Hepatocyte (in vitro differentiated cells): Measurements from ENCODE around the gene ARL10. TPM values are rescaled to one million over a fixed set of nuclear protein-coding genes. Genes with fewer than 3 reads are reported as not detected.

Source experiments
- DNase-seq: peaks from one replicate; pipeline ENCODE4 v3.0.0-alpha.2; 2016; ENCODE audit warnings: low spot score
- H2AFZ ChIP-seq: fragments of 200-600 bp; sonication (generic); 2 replicates; pipeline ENCODE4 v1.6.0; 2016; ENCODE audit warnings: antibody characterized with exemption, mild to moderate bottlenecking
- H3K27ac ChIP-seq: fragments of 200-600 bp; sonication (generic); 2 replicates; pipeline ENCODE4 v1.5.1; 2016; ENCODE audit warnings: mild to moderate bottlenecking
- H3K27me3 ChIP-seq: fragments of 200-600 bp; sonication (generic); 2 replicates; pipeline ENCODE4 v1.6.1; 2016
- H3K36me3 ChIP-seq: fragments of 200-600 bp; sonication (generic); replicated peaks from 2 replicates; pipeline ENCODE4 v1.5.1; 2016; ENCODE audit warnings: low read depth; ENCODE audit not compliant: insufficient read depth
- H3K4me1 ChIP-seq: fragments of 200-600 bp; sonication (generic); 2 replicates; pipeline ENCODE4 v1.5.1; 2016; ENCODE audit warnings: mild to moderate bottlenecking, moderate library complexity; ENCODE audit not compliant: insufficient read depth
- H3K4me2 ChIP-seq: fragments of 200-600 bp; sonication (generic); 2 replicates; pipeline ENCODE4 v1.6.0; 2016
- H3K4me3 ChIP-seq: fragments of 200-600 bp; sonication (generic); 2 replicates; pipeline ENCODE4 v1.5.1; 2016; ENCODE audit warnings: mild to moderate bottlenecking
- H3K79me2 ChIP-seq: fragments of 200-600 bp; sonication (generic); 2 replicates; pipeline ENCODE4 v1.6.0; 2017; ENCODE audit warnings: mild to moderate bottlenecking
- H3K9me2 ChIP-seq: fragments of 200-600 bp; sonication (generic); replicated peaks from 2 replicates; pipeline ENCODE4 v1.6.0; 2017; ENCODE audit warnings: mild to moderate bottlenecking; ENCODE audit not compliant: insufficient read depth
- H3K9me3 ChIP-seq: fragments of 200-600 bp; sonication (generic); 2 replicates; pipeline ENCODE4 v1.5.1; 2016; ENCODE audit warnings: low read depth, mild to moderate bottlenecking
- H4K20me1 ChIP-seq: fragments of 200-600 bp; sonication (generic); 2 replicates; pipeline ENCODE4 v1.6.0; 2016; ENCODE audit warnings: mild to moderate bottlenecking; ENCODE audit not compliant: insufficient read depth, poor library complexity, severe bottlenecking
- EZH2 ChIP-seq: fragments of 200-600 bp; sonication (generic); IDR thresholded peaks from 2 replicates; pipeline ENCODE4 v1.6.1; 2016; ENCODE audit warnings: antibody characterized with exemption, mild to moderate bottlenecking, borderline replicate concordance
- EZH2phosphoT487 ChIP-seq: fragments of 200-600 bp; sonication (generic); IDR thresholded peaks from one replicate; pipeline ENCODE4 v1.6.1; 2018; ENCODE audit warnings: antibody characterized with exemption, mild to moderate bottlenecking, low read depth, moderate library complexity; ENCODE audit not compliant: unreplicated experiment, severe bottlenecking
- WGBS: methylation state at CpG from one replicate; pipeline ENCODE4 v1.1.6; 2016; ENCODE audit warnings: low lambda C conversion rate; ENCODE audit errors: missing lambda C conversion rate; 5-methylcytosine and 5-hydroxymethylcytosine counted together
- polyA plus RNA-seq: library from polyadenylated mRNA; unstranded; fragments of >200 nt; fragmentation: Nextera tagmentation; extraction: Ambion mirVana; gene quantifications from 2 replicates; pipeline ENCODE4 v1.2.1, GENCODE V29; 2016
- total RNA-seq: library from RNA; depleted of rRNA; stranded (reverse); fragments of >200 nt; gene quantifications from 2 replicates; pipeline ENCODE4 v1.2.3, GENCODE V29; 2014
- TF ChIP-seq, protein P1 (sequence below): fragments of 200-600 bp; sonication (generic); IDR thresholded peaks from 2 replicates; pipeline ENCODE4 v1.5.1; 2016; ENCODE audit warnings: antibody characterized with exemption, mild to moderate bottlenecking; ENCODE audit not compliant: poor library complexity

ARL10 gene
- total and polyA plus RNA-seq, 2 experiments from 2014 or later: 4.4 to 6.7 TPM

DNA sequence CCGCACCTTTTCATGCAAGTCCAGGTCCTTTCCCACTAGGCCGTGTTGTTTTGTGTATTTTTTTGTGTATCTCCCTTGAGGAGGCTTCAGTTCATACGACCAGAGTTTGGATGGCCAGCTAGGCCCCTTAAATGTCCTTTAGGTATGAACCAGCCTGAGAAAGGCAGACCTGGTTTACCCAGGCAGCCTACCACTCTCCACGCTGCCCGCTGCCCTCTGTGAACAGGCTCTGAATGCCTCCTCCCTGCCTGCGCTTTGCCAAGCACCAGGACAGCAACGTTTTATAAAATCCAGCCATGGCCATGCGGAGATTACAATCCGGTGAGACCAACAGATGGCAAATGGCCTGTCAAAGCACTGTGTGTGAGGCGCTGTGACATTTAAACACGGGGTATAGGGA lies 51.7 kb downstream of the ARL10 start:
- no peak overlapping the region for H3K4me3 ChIP-seq
- H3K27ac ChIP-seq: peak overlapping the region; percentile 91

DNA sequence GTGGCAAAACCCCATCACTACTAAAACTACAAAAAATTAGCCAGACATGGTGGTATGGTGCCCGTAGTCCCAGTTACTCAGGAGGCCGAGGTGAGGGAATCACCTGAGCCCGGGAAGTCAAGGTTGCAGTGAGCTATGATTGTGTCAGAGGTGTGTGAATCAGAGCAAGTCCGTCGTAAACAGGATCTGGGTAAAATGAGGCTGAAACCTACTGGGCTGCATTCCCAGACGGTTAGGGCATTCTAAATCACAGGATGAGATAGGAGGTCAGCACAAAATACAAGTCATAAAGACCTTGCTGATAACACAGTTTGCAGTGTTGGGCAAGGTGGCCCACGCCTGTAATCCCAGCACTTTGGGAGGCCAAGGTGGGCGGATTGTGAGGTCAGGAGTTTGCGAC lies 53.0 kb downstream of the ARL10 start:
- Histone ChIP-seq H3K4me2 (peak overlapping the region; percentile 48), H3K9me2 (no peaks in the 10 kb centered on the region), H2AFZ (no peak overlapping the region), H3K4me1 (peaks cover 20% of the 10 kb centered on the region), H3K9me3 (no peaks in the 10 kb centered on the region), H4K20me1 (peaks cover 12% of the 10 kb centered on the region), H3K27me3 (no peaks in the 10 kb centered on the region), H3K27ac (peak overlapping the region; percentile 91), H3K36me3 (no peaks in the 10 kb centered on the region), H3K4me3 (no peak overlapping the region), H3K79me2 (peaks cover 29% of the 10 kb centered on the region)
- DNase-seq: peak; percentile 76
- WGBS: 33% methylated on average over 9 of the region's 9 CpGs
- no peak for TF ChIP-seq EZH2
- no peak for TF ChIP-seq EZH2phosphoT487
- TF ChIP-seq, protein P1, sequence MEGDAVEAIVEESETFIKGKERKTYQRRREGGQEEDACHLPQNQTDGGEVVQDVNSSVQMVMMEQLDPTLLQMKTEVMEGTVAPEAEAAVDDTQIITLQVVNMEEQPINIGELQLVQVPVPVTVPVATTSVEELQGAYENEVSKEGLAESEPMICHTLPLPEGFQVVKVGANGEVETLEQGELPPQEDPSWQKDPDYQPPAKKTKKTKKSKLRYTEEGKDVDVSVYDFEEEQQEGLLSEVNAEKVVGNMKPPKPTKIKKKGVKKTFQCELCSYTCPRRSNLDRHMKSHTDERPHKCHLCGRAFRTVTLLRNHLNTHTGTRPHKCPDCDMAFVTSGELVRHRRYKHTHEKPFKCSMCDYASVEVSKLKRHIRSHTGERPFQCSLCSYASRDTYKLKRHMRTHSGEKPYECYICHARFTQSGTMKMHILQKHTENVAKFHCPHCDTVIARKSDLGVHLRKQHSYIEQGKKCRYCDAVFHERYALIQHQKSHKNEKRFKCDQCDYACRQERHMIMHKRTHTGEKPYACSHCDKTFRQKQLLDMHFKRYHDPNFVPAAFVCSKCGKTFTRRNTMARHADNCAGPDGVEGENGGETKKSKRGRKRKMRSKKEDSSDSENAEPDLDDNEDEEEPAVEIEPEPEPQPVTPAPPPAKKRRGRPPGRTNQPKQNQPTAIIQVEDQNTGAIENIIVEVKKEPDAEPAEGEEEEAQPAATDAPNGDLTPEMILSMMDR: no peak

More for the DNA sequence above, 51.7 kb downstream of the ARL10 start:
- Histone ChIP-seq H3K27me3 (no peaks in the 10 kb centered on the region), H3K4me1 (peaks cover 20% of the 10 kb centered on the region), H3K36me3 (no peaks in the 10 kb centered on the region), H3K9me3 (no peaks in the 10 kb centered on the region), H3K9me2 (no peaks in the 10 kb centered on the region), H3K79me2 (peaks cover 42% of the 10 kb centered on the region), H2AFZ (peak overlapping the region; percentile 60), H3K4me2 (peak overlapping the region; percentile 71), H4K20me1 (peaks cover 22% of the 10 kb centered on the region)
- no peak for TF ChIP-seq EZH2phosphoT487
- no peak for TF ChIP-seq EZH2
- TF ChIP-seq, protein P1: no peak
- no peak for DNase-seq
- 92% methylated on average over 11 of the region's 11 CpGs for WGBS

DNA sequence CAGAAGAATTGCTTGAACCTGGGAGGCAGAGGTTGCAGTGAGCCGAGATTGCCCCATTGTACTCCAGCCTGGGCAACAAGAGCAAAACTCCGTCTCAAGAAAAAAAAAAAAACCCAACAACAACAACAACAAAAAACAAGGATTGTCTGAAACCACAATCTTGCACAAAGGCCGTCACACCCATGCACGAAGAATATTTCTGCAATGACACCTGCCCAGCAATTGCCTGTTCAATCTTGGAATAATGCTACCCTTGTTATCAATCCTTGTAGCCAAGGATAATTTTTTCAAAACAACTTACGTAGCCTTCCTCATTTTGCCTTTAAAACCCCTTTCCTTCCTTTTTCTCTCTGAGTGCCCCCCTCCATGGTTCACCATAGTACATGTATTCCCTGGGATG lies 54.8 kb downstream of the ARL10 start:
- Histone ChIP-seq H3K9me3 (no peaks in the 10 kb centered on the region), H3K4me3 (no peak overlapping the region), H3K4me2 (no peak overlapping the region), H3K9me2 (no peaks in the 10 kb centered on the region), H4K20me1 (peaks cover 2% of the 10 kb centered on the region), H2AFZ (no peak overlapping the region), H3K36me3 (no peaks in the 10 kb centered on the region), H3K4me1 (peaks cover 21% of the 10 kb centered on the region), H3K27me3 (no peaks in the 10 kb centered on the region), H3K79me2 (peaks cover 11% of the 10 kb centered on the region), H3K27ac (no peak overlapping the region)
- TF ChIP-seq, protein P1: no peak
- no peak for TF ChIP-seq EZH2phosphoT487
- no peak for TF ChIP-seq EZH2
- DNase-seq: no peak
- WGBS: 96% methylated on average over 5 of the region's 5 CpGs

DNA sequence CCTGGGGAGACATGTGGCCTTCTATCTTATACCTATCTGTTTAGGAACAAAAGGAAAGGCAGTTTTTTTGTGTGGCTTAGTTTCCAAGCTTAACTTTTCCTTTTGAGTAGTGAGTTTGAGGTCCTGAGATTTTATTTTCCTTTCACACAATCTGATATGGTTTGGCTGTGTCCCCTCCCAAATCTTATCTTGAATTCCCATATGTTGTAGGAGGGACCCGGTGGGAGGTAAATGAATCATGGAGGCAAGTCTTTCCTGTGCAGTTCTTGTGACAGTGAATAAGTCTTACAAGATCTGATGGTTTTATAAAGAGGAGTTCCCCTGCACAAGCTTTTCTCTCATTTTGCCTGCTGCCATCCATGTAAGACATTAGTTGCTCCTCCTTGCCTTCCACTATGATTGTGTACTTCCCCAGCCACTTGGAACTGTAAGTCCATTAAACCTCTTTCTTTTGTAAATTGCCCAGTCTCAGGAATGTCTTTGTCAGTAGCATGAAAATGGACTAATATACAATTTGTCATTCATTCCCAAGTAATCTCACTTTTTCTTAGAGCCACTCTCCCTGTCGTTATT lies 55.8 kb downstream of the ARL10 start:
- no peak overlapping the region for H3K27ac ChIP-seq
- WGBS: 88% methylated on average over 2 of the region's 2 CpGs

More for the DNA sequence above, 55.8 kb downstream of the ARL10 start:
- Histone ChIP-seq H3K4me1 (peaks cover 16% of the 10 kb centered on the region), H3K4me3 (no peak overlapping the region), H3K9me2 (no peaks in the 10 kb centered on the region), H3K4me2 (no peak overlapping the region), H4K20me1 (no peaks in the 10 kb centered on the region), H3K36me3 (no peaks in the 10 kb centered on the region), H3K79me2 (peaks cover 1% of the 10 kb centered on the region), H2AFZ (no peak overlapping the region), H3K9me3 (no peaks in the 10 kb centered on the region), H3K27me3 (no peaks in the 10 kb centered on the region)
- DNase-seq: no peak
- no peak for TF ChIP-seq EZH2phosphoT487
- no peak for TF ChIP-seq EZH2
- TF ChIP-seq, protein P1: no peak
